Left lung (tissue), 10 donors: ENCODE data around the gene PML. TPM values are rescaled to one million over a fixed set of nuclear protein-coding genes. Genes with fewer than 3 reads are reported as not detected.

Experiments used
- ATAC-seq: fragments of 200-7000 bp; cut with Tn5 transposase; one replicate; pipeline ENCODE4 v1.9.1; 2020; ENCODE audit warnings: moderate library complexity
- DNase-seq, 4 donors: peaks; one replicate each; pipeline ENCODE4 v3.0.0-alpha.2; 2013 to 2020
- H3K27ac ChIP-seq, 2 donors: fragments of 200-600 bp; sonication (generic) in 1 of 2; one replicate each; pipeline versions ENCODE4 v1.5.0 to v1.8.0; 2020 to 2021
- H3K27me3 ChIP-seq, 2 donors: fragments of 200-600 bp; sonication (generic) in 1 of 2; one replicate each; pipeline versions ENCODE4 v1.5.0 to v1.8.0; 2020 to 2021
- H3K36me3 ChIP-seq, 2 donors: fragments of 200-600 bp; sonication (generic) in 1 of 2; one replicate each; pipeline versions ENCODE4 v1.5.0 to v1.8.0; 2020 to 2021
- H3K4me1 ChIP-seq, 2 donors: fragments of 200-600 bp; one replicate each; pipeline ENCODE4 v1.8.0; 2021
- H3K4me3 ChIP-seq, 2 donors: fragments of 200-600 bp; sonication (generic) in 1 of 2; one replicate each; pipeline versions ENCODE4 v1.5.0 to v1.8.0; 2020 to 2021; ENCODE audit warnings: mild to moderate bottlenecking in 1 of 2
- H3K9me3 ChIP-seq, 2 donors: fragments of 200-600 bp; sonication (generic) in 1 of 2; one replicate each; pipeline versions ENCODE4 v1.5.0 to v1.8.0; 2020 to 2021
- CTCF ChIP-seq, 2 donors: fragments of 200-600 bp; sonication (generic) in 1 of 2; IDR thresholded peaks; one replicate each; pipeline versions ENCODE4 v1.5.0 to v1.8.0; 2021; ENCODE audit warnings: antibody characterized with exemption in 2 of 2
- intact Hi-C, 2 donors: fragments of 100-400 bp; cut with DNase I; formaldehyde crosslinking; loops; one replicate each; pipeline versions ENCODE4 v1.11.2 to v1.14.2; 2022
- polyA plus RNA-seq, 6 donors: library from polyadenylated mRNA; unstranded; fragments of 120-200 nt; gene quantifications; one replicate each; pipeline ENCODE4 v1.2.1, GENCODE V29; 2013; ENCODE audit not compliant: insufficient read length in 6 of 6
- total RNA-seq, 2 donors: library from RNA; stranded (reverse); fragmentation: NEBNext Ultra II Directional; extraction: Animal tissue kit (Norgen Biotek cat#: 25700); gene quantifications; one replicate each; pipeline ENCODE4 v1.2.1, GENCODE V29; 2021
- donor health status: DM: no; HTN: yes; CAD: no.
- donor health status: DM: no; HTN: no; CAD: no.

The PML gene
- total and polyA plus RNA-seq, 8 donors = 41.8 to 75.2 (median 48.9) TPM

DNA sequence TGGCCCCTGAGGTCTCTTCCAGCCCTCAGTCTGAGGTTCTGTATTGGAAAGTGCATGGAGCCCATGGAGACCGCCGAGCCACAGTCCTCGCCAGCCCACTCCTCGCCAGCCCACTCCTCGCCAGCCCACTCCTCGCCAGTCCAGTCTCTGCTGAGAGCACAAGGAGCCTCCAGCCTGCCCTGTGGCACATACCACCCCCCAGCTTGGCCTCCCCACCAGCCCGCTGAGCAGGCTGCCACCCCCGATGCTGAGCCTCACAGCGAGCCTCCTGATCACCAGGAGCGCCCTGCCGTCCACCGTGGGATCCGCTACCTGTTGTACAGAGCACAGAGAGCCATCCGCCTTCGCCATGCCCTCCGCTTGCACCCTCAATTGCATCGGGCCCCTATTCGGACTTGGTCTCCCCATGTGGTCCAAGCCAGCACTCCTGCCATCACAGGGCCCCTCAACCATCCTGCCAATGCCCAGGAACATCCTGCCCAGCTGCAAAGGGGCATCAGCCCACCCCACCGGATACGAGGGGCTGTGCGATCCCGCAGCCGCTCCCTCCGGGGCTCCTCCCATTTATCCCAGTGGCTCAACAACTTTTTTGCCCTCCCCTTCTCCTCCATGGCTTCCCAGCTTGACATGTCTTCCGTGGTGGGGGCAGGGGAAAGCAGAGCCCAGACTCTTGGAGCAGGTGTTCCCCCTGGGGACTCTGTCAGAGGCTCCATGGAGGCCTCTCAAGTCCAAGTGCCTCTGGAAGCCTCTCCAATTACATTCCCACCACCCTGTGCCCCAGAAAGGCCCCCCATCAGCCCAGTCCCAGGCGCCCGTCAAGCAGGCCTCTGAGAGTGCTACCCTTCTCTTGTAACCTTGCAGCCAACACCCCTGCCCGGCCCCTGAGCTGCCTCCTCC is 40.9 kb downstream of the PML start:
- no peaks in the 10 kb centered on the region for H3K27me3 ChIP-seq
- no peaks in the 10 kb centered on the region for H3K9me3 ChIP-seq
- no peak for ATAC-seq
- peaks cover 0 to 82% of the 10 kb centered on the region in 2 donors for H3K36me3 ChIP-seq
- no peak overlapping the region for H3K4me3 ChIP-seq
- peaks cover 9 to 18% of the 10 kb centered on the region in 2 donors for H3K4me1 ChIP-seq
- DNase-seq = no peak
- TF ChIP-seq CTCF (IDR thresholded peaks at IDR 0.05) = no peak
- intact Hi-C loops = no loop called here
- no peak overlapping the region for H3K27ac ChIP-seq

DNA sequence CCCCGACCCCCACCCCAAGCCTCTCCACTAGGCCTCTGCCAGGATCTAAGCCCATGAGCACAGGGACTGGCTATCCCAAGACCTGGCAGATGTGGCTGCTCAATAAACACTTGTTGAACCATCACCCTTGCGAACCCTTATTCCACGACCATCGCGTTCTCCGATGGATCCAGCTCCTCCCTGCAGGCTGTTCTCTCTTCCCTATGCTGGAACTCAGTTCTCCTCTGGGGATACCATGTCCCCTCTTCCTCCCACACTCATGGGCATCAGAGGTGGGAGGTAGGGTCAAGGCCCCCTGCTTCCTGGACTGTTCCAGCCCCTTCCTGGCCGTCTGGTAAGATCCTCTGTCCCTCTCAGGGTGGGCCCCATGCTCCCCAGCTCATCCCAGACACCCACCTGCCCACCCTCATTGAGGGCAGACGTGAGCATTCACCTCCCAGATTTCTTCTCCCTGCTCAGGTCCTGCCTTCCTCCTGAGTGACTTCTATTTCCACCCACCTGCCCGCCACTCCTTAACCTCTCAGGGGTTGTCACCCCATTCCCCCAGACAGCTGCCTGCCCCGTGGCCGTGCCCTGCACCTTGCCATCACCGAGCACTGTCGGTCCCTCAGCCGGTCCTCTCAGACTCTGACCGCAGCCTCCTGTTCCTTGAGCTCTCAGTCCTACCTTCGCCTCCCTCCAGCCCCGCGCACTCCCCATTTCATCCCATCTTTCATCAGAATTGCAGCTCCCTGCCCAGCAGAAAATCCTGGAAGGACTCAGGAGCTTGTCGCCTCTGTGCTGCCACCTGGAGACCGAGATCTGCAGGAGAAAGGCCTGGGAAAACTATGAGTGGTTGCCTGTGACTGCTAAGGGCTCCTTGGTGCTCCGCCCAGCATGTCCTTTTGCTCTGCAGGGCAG is 42.0 kb downstream of the PML start:
- intact Hi-C loops = no loop called here
- no peaks in the 10 kb centered on the region for H3K27me3 ChIP-seq
- no peaks in the 10 kb centered on the region for H3K9me3 ChIP-seq
- no peak overlapping the region for H3K4me3 ChIP-seq
- peak in 1 of 2 donors; percentile 23 for TF ChIP-seq CTCF (IDR thresholded peaks at IDR 0.05)
- peak in 2 of 4 donors; percentile 60 to 75 for DNase-seq
- peak overlapping the region in 1 of 2 donors; percentile 23 for H3K27ac ChIP-seq
- peaks cover 0 to 83% of the 10 kb centered on the region in 2 donors for H3K36me3 ChIP-seq
- peak; percentile 83 for ATAC-seq
- H3K4me1 ChIP-seq = peaks cover 9 to 27% of the 10 kb centered on the region in 2 donors

DNA sequence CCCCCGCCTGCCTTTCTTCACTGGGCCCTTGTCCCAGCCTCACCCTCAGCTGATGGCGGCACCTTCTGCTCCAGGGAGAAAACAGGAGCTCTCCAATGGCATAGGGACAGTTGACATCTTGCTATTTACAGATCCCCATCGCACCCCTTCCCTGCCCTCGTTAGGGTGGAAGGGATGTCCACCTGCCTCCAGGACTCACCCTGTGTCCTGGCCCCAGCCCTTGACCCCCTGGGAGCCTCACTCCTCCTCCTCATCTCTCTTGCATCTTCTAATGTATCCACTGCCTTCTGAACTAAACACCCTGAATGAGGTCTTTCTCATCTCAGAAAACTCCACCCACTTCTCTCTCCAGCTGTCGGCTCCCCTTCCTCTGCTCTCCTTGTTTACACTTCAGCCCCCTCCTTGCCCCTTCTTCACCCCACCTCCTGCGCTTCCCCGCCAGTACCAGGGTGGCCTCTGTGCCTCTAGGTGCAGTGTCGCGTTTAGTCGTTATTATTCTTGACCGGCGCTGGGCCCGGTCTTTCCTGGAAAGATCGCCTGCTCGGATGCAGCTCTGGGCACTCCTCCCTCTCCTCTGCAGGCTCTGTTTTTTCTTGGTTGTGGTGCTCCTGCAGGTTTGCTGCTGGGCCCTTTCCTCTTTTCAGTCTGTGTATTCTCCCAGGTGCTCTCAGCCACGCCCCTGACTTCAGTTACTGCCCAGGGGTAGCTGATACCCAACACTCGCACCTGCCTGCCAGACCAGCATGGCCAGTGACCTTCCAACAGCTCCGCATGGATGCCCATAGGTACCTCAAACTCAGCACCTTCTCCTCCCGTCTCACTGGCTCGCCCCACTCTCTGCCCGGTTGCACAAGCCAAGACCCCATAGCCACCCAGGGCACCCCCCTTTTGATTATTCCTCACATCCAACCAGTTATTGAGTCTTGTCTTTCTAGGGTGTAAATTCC is 42.9 kb downstream of the PML start:
- Histone ChIP-seq H3K9me3 (no peaks in the 10 kb centered on the region), H3K27me3 (no peaks in the 10 kb centered on the region), H3K4me1 (peaks cover 9 to 27% of the 10 kb centered on the region in 2 donors), H3K36me3 (peaks cover 0 to 82% of the 10 kb centered on the region in 2 donors), H3K4me3 (no peak overlapping the region), H3K27ac (no peak overlapping the region)
- no peak for TF ChIP-seq CTCF (IDR thresholded peaks at IDR 0.05)
- ATAC-seq = no peak
- no peak for DNase-seq
- intact Hi-C loops = no loop called here

DNA sequence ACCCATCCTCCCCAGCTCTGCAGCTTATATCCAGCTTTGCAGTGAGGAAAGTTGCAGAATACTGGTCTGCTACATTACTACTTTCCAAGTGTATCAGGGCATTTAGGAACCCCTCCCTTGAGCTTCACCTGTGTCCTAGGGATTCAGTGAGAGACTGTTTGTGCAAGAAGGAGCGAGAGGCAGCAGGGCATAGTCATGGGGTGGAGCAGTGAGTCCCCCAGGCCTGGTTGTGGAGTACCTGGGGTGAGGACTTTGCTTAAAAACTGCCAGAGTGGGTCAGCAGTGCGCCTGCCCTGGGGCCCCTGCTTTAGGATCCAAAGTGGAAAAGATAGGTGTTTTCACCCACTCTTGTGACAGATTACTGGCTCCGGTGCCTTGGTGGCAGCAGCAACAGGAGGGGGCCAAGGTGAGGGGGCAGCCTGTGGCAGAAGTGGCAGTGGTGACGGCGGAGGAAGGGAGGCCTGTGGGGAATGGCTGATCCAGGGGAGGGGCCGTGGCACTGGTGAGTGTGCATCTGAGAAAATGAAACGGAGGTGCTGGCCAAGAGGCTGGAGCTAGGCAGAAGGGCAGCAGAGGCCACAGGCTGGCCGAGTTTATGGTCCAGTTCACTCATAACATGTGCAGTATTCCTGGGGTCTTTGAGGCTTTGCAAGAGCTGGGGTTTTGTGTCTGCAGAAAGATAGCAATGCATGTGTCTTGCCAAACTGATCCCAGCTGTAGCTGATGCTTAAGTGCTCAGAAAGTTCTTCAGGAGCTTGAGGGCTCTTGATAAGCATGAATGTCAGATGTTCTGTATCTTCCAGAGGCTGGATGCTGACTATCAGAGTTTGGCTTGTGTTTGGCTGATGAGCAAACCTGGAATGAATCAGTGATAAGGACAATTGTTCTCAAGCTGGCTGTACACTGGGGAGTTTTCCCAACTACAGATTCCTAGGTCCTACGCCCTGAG is 44.5 kb downstream of the PML start:
- Histone ChIP-seq H3K4me3 (no peak overlapping the region), H3K9me3 (no peaks in the 10 kb centered on the region), H3K4me1 (peaks cover 14 to 24% of the 10 kb centered on the region in 2 donors), H3K36me3 (peaks cover 0 to 82% of the 10 kb centered on the region in 2 donors), H3K27ac (peak overlapping the region in 1 of 2 donors; percentile 37), H3K27me3 (no peaks in the 10 kb centered on the region)
- no peak for DNase-seq
- no peak for ATAC-seq
- no peak for TF ChIP-seq CTCF (IDR thresholded peaks at IDR 0.05)
- intact Hi-C loops = no loop called here
